Mesothelial cell of epicardium (in vitro differentiated cells): ENCODE data around the gene SIK2. TPM values are rescaled to one million over a fixed set of nuclear protein-coding genes. Genes with fewer than 3 reads are reported as not detected.
"Not testable (repeated sequence)": the region's sequence is repeated elsewhere in the genome, so short reads cannot be mapped to it uniquely, and the experiment has no call there.

ENCODE experiments used
- DNase-seq, 2 experiments: peaks; one replicate each; pipeline ENCODE4 v3.0.0; 2021; ENCODE audit warnings: low spot score in 2 of 2; ENCODE audit not compliant: unreplicated experiment in 2 of 2
- H3K27ac Mint-ChIP-seq: 2 replicates; pipeline ENCODE4 v1.8.0; 2021; ENCODE audit warnings: mixed read lengths
- H3K27me3 Mint-ChIP-seq: 2 replicates; pipeline ENCODE4 v1.8.0; 2021; ENCODE audit warnings: low read depth, mixed read lengths
- H3K36me3 Mint-ChIP-seq: 2 replicates; pipeline ENCODE4 v1.8.0; 2021; ENCODE audit warnings: mixed read lengths
- H3K4me1 Mint-ChIP-seq: 2 replicates; pipeline ENCODE4 v1.8.0; 2021; ENCODE audit warnings: mixed read lengths
- H3K4me3 Mint-ChIP-seq: 2 replicates; pipeline ENCODE4 v1.8.0; 2021; ENCODE audit warnings: mild to moderate bottlenecking, moderate library complexity, mixed read lengths
- H3K9me3 Mint-ChIP-seq: 2 replicates; pipeline ENCODE4 v1.8.0; 2021; ENCODE audit warnings: mixed read lengths
- total RNA-seq: library from RNA; stranded (reverse); gene quantifications from 3 replicates; pipeline ENCODE4 v1.2.1, GENCODE V29; 2021
- TF ChIP-seq, protein P1 (sequence below): fragments of 200-600 bp; sonication (generic); IDR thresholded peaks from one replicate; pipeline ENCODE4 v1.5.0; 2021; ENCODE audit warnings: antibody characterized with exemption; ENCODE audit not compliant: unreplicated experiment

SIK2 gene
- total RNA-seq, 1 donor from 2014 or later, result 17.1 TPM

DNA sequence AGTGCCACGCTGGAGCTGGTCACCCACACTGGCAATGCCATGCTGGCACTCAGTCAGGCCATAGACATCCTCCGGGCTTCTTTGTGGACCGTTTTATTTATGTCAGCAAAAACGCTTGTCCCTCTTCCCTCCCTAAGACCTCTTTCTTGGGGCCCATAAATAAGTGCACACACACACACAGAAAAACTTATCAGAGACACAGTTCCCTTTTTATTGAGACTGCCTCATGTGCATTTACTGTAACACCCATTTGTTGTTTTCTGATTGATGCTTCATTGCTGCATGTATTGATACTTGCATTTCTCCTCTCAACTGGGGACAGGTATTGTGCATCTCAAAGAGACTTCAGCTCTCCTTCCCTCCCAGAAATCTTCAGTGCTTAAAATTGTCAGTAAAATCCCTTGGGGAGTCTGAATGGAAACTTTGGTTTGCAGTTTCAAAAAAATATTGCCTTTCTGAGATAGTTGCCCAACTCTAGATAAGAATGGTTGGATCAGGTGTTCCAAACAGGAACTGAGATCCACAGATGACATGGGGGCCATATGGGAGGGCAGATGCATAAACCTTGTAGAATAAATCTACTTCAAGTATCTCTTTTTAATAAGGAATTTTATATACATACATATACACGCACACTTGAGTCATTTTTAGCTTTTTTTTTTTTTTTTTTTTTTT is 113.0 kb downstream of the SIK2 start:
- peaks cover 11% of the 10 kb centered on the region for H3K4me1 Mint-ChIP-seq
- H3K27ac Mint-ChIP-seq, result no peak overlapping the region
- no peaks in the 10 kb centered on the region for H3K27me3 Mint-ChIP-seq
- no peak overlapping the region for H3K4me3 Mint-ChIP-seq
- TF ChIP-seq, protein P1, sequence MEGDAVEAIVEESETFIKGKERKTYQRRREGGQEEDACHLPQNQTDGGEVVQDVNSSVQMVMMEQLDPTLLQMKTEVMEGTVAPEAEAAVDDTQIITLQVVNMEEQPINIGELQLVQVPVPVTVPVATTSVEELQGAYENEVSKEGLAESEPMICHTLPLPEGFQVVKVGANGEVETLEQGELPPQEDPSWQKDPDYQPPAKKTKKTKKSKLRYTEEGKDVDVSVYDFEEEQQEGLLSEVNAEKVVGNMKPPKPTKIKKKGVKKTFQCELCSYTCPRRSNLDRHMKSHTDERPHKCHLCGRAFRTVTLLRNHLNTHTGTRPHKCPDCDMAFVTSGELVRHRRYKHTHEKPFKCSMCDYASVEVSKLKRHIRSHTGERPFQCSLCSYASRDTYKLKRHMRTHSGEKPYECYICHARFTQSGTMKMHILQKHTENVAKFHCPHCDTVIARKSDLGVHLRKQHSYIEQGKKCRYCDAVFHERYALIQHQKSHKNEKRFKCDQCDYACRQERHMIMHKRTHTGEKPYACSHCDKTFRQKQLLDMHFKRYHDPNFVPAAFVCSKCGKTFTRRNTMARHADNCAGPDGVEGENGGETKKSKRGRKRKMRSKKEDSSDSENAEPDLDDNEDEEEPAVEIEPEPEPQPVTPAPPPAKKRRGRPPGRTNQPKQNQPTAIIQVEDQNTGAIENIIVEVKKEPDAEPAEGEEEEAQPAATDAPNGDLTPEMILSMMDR, result no peak
- no peaks in the 10 kb centered on the region for H3K9me3 Mint-ChIP-seq
- no peak for DNase-seq
- peaks cover 36% of the 10 kb centered on the region for H3K36me3 Mint-ChIP-seq

DNA sequence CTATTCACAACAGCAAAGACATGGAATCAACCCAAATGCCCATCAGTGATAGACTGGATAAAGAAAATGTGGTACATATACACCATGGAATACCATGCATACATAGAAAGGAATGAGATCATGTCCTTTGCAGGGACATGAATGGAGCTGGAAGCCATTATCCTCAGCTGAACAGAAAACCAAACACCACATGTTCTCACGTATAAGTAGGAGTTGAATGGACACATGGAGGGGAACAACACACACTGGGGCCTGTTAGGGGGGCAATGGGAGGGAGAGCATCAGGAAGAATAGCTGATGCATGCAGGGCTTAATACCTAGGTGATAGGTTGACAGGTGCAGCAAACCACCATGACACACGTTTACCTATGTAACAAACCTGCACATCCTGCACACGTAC is 115.4 kb downstream of the SIK2 start:
- not testable (repeated sequence) for H3K9me3 Mint-ChIP-seq, H3K27me3 Mint-ChIP-seq, H3K4me3 Mint-ChIP-seq, H3K27ac Mint-ChIP-seq, DNase-seq
- H3K36me3 Mint-ChIP-seq, result peaks cover 42% of the 10 kb centered on the region
- H3K4me1 Mint-ChIP-seq, result peaks cover 11% of the 10 kb centered on the region

DNA sequence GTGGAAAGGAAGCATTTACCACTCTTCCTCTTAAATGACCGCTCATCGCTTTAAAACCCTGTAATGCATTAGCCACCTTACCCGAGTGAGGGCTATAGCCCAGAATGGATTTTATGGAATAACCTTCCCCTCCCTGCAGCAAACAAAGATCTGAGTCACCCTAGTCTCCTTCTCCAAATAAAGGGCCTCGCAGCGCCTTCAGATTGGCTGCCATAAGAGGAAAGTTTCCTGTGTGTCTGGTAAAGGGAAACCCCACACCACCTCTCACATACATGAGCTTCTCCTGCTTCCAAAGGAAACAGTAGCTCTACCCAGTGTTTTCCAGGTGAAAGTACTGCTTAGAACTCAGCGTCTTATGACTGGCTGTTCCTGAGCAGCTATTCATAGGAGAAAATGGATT is 116.2 kb downstream of the SIK2 start:
- TF ChIP-seq, protein P1, result no peak
- no peaks in the 10 kb centered on the region for H3K27me3 Mint-ChIP-seq
- H3K27ac Mint-ChIP-seq, result peak overlapping the region; percentile 65
- peaks cover 11% of the 10 kb centered on the region for H3K4me1 Mint-ChIP-seq
- no peaks in the 10 kb centered on the region for H3K9me3 Mint-ChIP-seq
- H3K36me3 Mint-ChIP-seq, result peaks cover 44% of the 10 kb centered on the region
- H3K4me3 Mint-ChIP-seq, result no peak overlapping the region
- no peak for DNase-seq

DNA sequence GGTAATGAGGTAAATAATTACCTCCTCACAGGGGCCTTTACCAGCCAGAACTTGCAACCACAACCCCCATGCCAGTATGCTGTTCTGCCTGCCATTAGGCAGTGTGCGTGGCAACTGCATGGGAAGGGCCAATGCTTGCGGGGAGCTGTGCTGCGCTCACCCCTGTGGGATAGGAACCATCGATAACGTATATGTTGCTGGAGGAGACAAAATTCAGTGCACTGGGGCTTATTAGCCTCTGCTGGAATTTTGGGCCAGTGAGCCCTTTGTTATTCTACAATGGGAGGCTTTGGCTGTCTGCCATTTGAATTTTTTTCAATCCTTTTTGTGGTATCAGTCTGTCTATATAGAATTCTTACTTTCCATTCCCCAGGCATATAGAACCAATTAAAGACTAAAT is 116.6 kb downstream of the SIK2 start:
- peak overlapping the region; percentile 1 for H3K27ac Mint-ChIP-seq

DNA sequence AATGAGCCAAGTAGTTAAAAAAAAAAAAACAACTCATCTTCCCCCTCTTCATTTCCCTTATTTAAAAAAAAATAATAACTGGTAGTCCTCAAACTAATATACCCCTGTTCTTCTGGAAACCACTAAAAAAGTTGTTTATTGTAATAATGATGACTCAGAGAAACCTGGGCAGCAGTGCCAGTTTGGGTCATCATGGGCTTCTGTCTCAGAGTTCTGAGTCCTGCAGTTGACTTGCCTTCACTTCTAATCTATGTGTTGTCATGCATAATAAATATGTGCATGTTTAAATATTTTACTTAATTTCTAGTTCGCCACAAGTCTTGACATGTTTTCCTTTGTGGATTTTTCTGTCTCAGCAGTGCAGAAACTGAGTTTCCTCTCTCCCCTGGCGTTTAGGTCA is 117.1 kb downstream of the SIK2 start:
- H3K36me3 Mint-ChIP-seq, result peaks cover 41% of the 10 kb centered on the region
- no peaks in the 10 kb centered on the region for H3K27me3 Mint-ChIP-seq
- H3K27ac Mint-ChIP-seq, result peak overlapping the region; percentile 16
- peaks cover 11% of the 10 kb centered on the region for H3K4me1 Mint-ChIP-seq
- TF ChIP-seq, protein P1, result no peak
- no peak overlapping the region for H3K4me3 Mint-ChIP-seq
- no peaks in the 10 kb centered on the region for H3K9me3 Mint-ChIP-seq
- no peak for DNase-seq

More for the DNA sequence above, 116.6 kb downstream of the SIK2 start:
- Mint-ChIP-seq H3K4me3 (no peak overlapping the region), H3K9me3 (no peaks in the 10 kb centered on the region), H3K36me3 (peaks cover 43% of the 10 kb centered on the region), H3K4me1 (peaks cover 11% of the 10 kb centered on the region), H3K27me3 (no peaks in the 10 kb centered on the region)
- TF ChIP-seq, protein P1, result no peak
- no peak for DNase-seq

DNA sequence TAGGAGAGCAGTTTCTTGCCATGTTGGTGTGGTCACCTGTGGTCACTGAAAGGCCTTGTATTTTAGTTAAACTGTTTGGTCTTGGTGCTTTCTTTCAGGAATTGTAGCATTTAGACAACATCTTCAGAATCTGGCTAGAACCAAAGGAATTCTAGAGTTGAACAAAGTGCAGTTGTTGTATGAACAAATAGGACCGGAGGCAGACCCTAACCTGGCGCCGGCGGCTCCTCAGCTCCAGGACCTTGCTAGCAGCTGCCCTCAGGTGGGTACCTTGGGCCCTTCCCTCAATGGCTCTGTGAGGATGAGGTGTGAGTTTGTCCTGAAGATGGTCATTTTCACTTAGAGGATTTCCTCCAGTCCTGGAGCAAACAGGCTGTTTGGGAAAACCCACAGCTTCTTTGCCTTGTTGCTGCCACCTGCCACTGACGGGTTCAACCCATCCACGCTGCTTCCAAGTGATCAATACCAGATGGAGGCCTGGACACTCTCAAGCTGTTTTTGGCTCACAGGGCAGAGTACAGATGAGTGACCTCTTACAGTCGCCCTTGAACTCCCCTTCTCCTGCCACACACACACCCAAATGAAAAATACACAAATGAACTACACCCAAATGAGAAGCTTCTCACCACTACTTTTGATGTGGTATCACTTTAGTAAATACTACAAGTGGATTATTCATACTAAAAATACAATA is 118.7 kb downstream of the SIK2 start:
- no peaks in the 10 kb centered on the region for H3K27me3 Mint-ChIP-seq
- TF ChIP-seq, protein P1, result no peak
- no peak overlapping the region for H3K27ac Mint-ChIP-seq
- peaks cover 44% of the 10 kb centered on the region for H3K36me3 Mint-ChIP-seq
- no peaks in the 10 kb centered on the region for H3K9me3 Mint-ChIP-seq
- H3K4me1 Mint-ChIP-seq, result peaks cover 11% of the 10 kb centered on the region
- DNase-seq, result no peak
- no peak overlapping the region for H3K4me3 Mint-ChIP-seq
